HEK293 (cell line): ENCODE data around the gene GHRHR.

Experiments
- CTCF ChIA-PET: fragments of 350-600 bp; formaldehyde crosslinking; extraction: SDS; loops from one replicate; lab custom pipeline; 2021; ENCODE audit warnings: antibody characterized with exemption; lab: Yijun Ruan, JAX
- POLR2A ChIA-PET: fragments of 300-600 bp; formaldehyde crosslinking; extraction: SDS; loops from one replicate; lab custom pipeline; 2020; ENCODE audit warnings: antibody characterized with exemption, inconsistent platforms; lab: Yijun Ruan, JAX
- H3K27ac ChIP-seq: fragments of 200-500 bp; sonication (Bioruptor generic); 2 replicates; pipeline ENCODE4 v1.5.1; 2014; ENCODE audit warnings: low read depth, low read length, control low read depth, inconsistent platforms; ENCODE audit errors: extremely low read depth
- H3K36me3 ChIP-seq, 2 experiments: fragments of 200-500 bp in 1 of 2; sonication (Bioruptor generic) in 1 of 2; 1 replicate in 1 of 2; 2 replicates in 1 of 2; pipeline ENCODE4 v1.5.1; 2014 to 2017; ENCODE audit warnings: inconsistent platforms in 2 of 2, low read length in 2 of 2; ENCODE audit not compliant: control insufficient read depth in 2 of 2, insufficient read depth in 1 of 2
- H3K4me1 ChIP-seq: fragments of 200-500 bp; sonication (Bioruptor generic); 2 replicates; pipeline ENCODE4 v1.5.1; 2014; ENCODE audit warnings: mild to moderate bottlenecking, low read length, inconsistent platforms; ENCODE audit not compliant: control insufficient read depth, insufficient read depth
- H3K4me3 ChIP-seq: 2 replicates; pipeline ENCODE4 v1.5.1; 2011; ENCODE audit warnings: low read depth, mild to moderate bottlenecking, control low read depth, low read length, moderate library complexity
- H3K9me3 ChIP-seq: fragments of 200-500 bp; sonication (Bioruptor generic); 2 replicates; pipeline ENCODE4 v1.5.1; 2014; ENCODE audit warnings: low read depth, low read length, inconsistent platforms; ENCODE audit not compliant: control insufficient read depth, insufficient read depth
- AEBP2 ChIP-seq: fragments of 450-650 bp; formaldehyde crosslinking; IDR thresholded peaks from 2 replicates; pipeline ENCODE4 v1.5.1; 2016; ENCODE audit warnings: missing biosample characterization, missing genetic modification characterization, borderline replicate concordance
- HOXA7 ChIP-seq: sonication (generic); formaldehyde crosslinking; IDR thresholded peaks from 2 replicates; pipeline ENCODE4 v1.8.1; 2022; ENCODE audit warnings: missing genetic modification reagents, borderline replicate concordance
- MYNN ChIP-seq: fragments of 450-650 bp; formaldehyde crosslinking; IDR thresholded peaks from 2 replicates; pipeline ENCODE4 v1.5.1; 2016; ENCODE audit warnings: missing biosample characterization, missing genetic modification characterization, borderline replicate concordance
- REPIN1 ChIP-seq: fragments of 450-650 bp; formaldehyde crosslinking; IDR thresholded peaks from 2 replicates; pipeline ENCODE4 v1.5.1; 2017; ENCODE audit warnings: missing biosample characterization, missing genetic modification characterization, low read depth
- SCRT1 ChIP-seq: fragments of 450-650 bp; formaldehyde crosslinking; IDR thresholded peaks from 2 replicates; pipeline ENCODE4 v1.5.1; 2016; ENCODE audit warnings: missing biosample characterization, missing genetic modification characterization, borderline replicate concordance
- SCRT2 ChIP-seq: fragments of 450-650 bp; formaldehyde crosslinking; IDR thresholded peaks from 2 replicates; pipeline ENCODE4 v1.5.1; 2016; ENCODE audit warnings: missing biosample characterization, missing genetic modification characterization
- ZBTB1 ChIP-seq: fragments of 450-650 bp; formaldehyde crosslinking; IDR thresholded peaks from 2 replicates; pipeline ENCODE4 v1.5.1; 2016; ENCODE audit warnings: missing biosample characterization, missing genetic modification characterization
- ZFP69B ChIP-seq: fragments of 450-650 bp; formaldehyde crosslinking; IDR thresholded peaks from 2 replicates; pipeline ENCODE4 v1.5.1; 2016; ENCODE audit warnings: missing biosample characterization, missing genetic modification characterization
- ZNF10 ChIP-seq: fragments of 450-650 bp; formaldehyde crosslinking; IDR thresholded peaks from 2 replicates; pipeline ENCODE4 v1.5.1; 2017; ENCODE audit warnings: missing biosample characterization, missing genetic modification characterization
- ZNF169 ChIP-seq: fragments of 450-650 bp; formaldehyde crosslinking; IDR thresholded peaks from 2 replicates; pipeline ENCODE4 v1.5.1; 2016; ENCODE audit warnings: missing biosample characterization, missing genetic modification characterization
- ZNF19 ChIP-seq: fragments of 450-650 bp; formaldehyde crosslinking; IDR thresholded peaks from 2 replicates; pipeline ENCODE4; 2016; ENCODE audit warnings: missing biosample characterization, missing genetic modification characterization, low read depth
- ZNF202 ChIP-seq: fragments of 450-650 bp; formaldehyde crosslinking; IDR thresholded peaks from 2 replicates; pipeline ENCODE4 v1.5.1; 2016; ENCODE audit warnings: missing biosample characterization, missing genetic modification characterization, borderline replicate concordance
- ZNF211 ChIP-seq: fragments of 450-650 bp; formaldehyde crosslinking; IDR thresholded peaks from 2 replicates; pipeline ENCODE4 v1.5.1; 2016; ENCODE audit warnings: low read depth, missing biosample characterization, missing genetic modification characterization
- ZNF223 ChIP-seq: fragments of 450-650 bp; formaldehyde crosslinking; IDR thresholded peaks from 2 replicates; pipeline ENCODE4 v1.5.1; 2016; ENCODE audit warnings: missing biosample characterization, missing genetic modification characterization
- ZNF24 ChIP-seq: fragments of 450-650 bp; formaldehyde crosslinking; IDR thresholded peaks from 2 replicates; pipeline ENCODE4 v1.5.1; 2016; ENCODE audit warnings: missing biosample characterization, missing genetic modification characterization
- ZNF404 ChIP-seq: fragments of 450-650 bp; formaldehyde crosslinking; IDR thresholded peaks from 2 replicates; pipeline ENCODE4 v1.5.1; 2017; ENCODE audit warnings: missing biosample characterization, missing genetic modification characterization
- ZNF449 ChIP-seq: fragments of 450-650 bp; formaldehyde crosslinking; IDR thresholded peaks from 2 replicates; pipeline ENCODE4 v1.5.1; 2017; ENCODE audit warnings: missing biosample characterization, mild to moderate bottlenecking, missing genetic modification characterization, moderate library complexity
- ZNF48 ChIP-seq: fragments of 450-650 bp; formaldehyde crosslinking; IDR thresholded peaks from 2 replicates; pipeline ENCODE4 v1.5.1; 2016; ENCODE audit warnings: missing biosample characterization, missing genetic modification characterization
- ZNF488 ChIP-seq: fragments of 450-650 bp; formaldehyde crosslinking; IDR thresholded peaks from 2 replicates; pipeline ENCODE4 v1.5.1; 2016; ENCODE audit warnings: missing biosample characterization, missing genetic modification characterization
- ZNF510 ChIP-seq: fragments of 450-650 bp; formaldehyde crosslinking; IDR thresholded peaks from 2 replicates; pipeline ENCODE4 v1.5.1; 2018; ENCODE audit warnings: mild to moderate bottlenecking, missing genetic modification characterization, missing biosample characterization; ENCODE audit not compliant: insufficient replicate concordance
- ZNF544 ChIP-seq: fragments of 450-650 bp; formaldehyde crosslinking; IDR thresholded peaks from 2 replicates; pipeline ENCODE4 v1.5.0; 2017; ENCODE audit warnings: missing biosample characterization, missing genetic modification characterization
- ZNF558 ChIP-seq: fragments of 450-650 bp; formaldehyde crosslinking; IDR thresholded peaks from 2 replicates; pipeline ENCODE4 v1.5.1; 2016; ENCODE audit warnings: missing biosample characterization, missing genetic modification characterization
- ZNF610 ChIP-seq: fragments of 450-650 bp; formaldehyde crosslinking; IDR thresholded peaks from 2 replicates; pipeline ENCODE4 v1.5.1; 2016; ENCODE audit warnings: missing biosample characterization, missing genetic modification characterization, borderline replicate concordance
- ZNF623 ChIP-seq: fragments of 450-650 bp; formaldehyde crosslinking; IDR thresholded peaks from 2 replicates; pipeline ENCODE4 v1.5.1; 2016; ENCODE audit warnings: missing biosample characterization, missing genetic modification characterization
- ZNF660 ChIP-seq: fragments of 450-650 bp; IDR thresholded peaks from 2 replicates; pipeline ENCODE4 v1.5.1; 2018; ENCODE audit warnings: missing biosample characterization, mild to moderate bottlenecking, missing genetic modification characterization
- ZNF677 ChIP-seq: fragments of 450-650 bp; IDR thresholded peaks from 2 replicates; pipeline ENCODE4 v1.5.0; 2018; ENCODE audit warnings: missing biosample characterization, mild to moderate bottlenecking, missing genetic modification characterization, moderate library complexity
- ZNF76 ChIP-seq: fragments of 450-650 bp; formaldehyde crosslinking; IDR thresholded peaks from 2 replicates; pipeline ENCODE4; 2016; ENCODE audit warnings: low read depth, missing biosample characterization, missing genetic modification characterization, borderline replicate concordance
- ZNF791 ChIP-seq: fragments of 450-650 bp; formaldehyde crosslinking; IDR thresholded peaks from 2 replicates; pipeline ENCODE4 v1.5.1; 2016; ENCODE audit warnings: missing biosample characterization, missing genetic modification characterization
- ZSCAN16 ChIP-seq: fragments of 450-650 bp; formaldehyde crosslinking; IDR thresholded peaks from 2 replicates; pipeline ENCODE4 v1.5.1; 2016; ENCODE audit warnings: missing biosample characterization, missing genetic modification characterization
- TF ChIP-seq, protein P1 (sequence below): fragments of 450-650 bp; formaldehyde crosslinking; optimal IDR thresholded peaks from 2 replicates; pipeline ENCODE3; 2016; ENCODE audit warnings: missing biosample characterization, mild to moderate bottlenecking, missing genetic modification characterization
- TF ChIP-seq, protein P2 (sequence below): fragments of 450-650 bp; formaldehyde crosslinking; IDR thresholded peaks from 2 replicates; pipeline ENCODE4 v1.5.1; 2016; ENCODE audit warnings: missing biosample characterization, missing genetic modification characterization

Gene GHRHR

GRCh38 chr7:30997316-30997715 lies 33.6 kb downstream of the GHRHR start:
- ChIA-PET POLR2A (no interaction called here), CTCF (interaction anchor here (1.1 kb wide), 1 partner anchor 15 kb away, joined by 3 read pairs; no protein-coding TSS in a partner anchor)
- TF ChIP-seq ZNF544 (tag by site-specific recombination) (no peak), ZNF202 (no peak), MYNN (tag by site-specific recombination) (no peak), ZNF211 (tag by site-specific recombination) (no peak), ZNF24 (tag by site-specific recombination) (no peak), ZNF10 (tag by site-specific recombination) (no peak), ZNF48 (tag by site-specific recombination) (no peak), ZNF510 (tag by site-specific recombination) (no peak), ZNF19 (tag by site-specific recombination) (no peak), ZNF660 (no peak), ZNF76 (tag by site-specific recombination) (no peak), ZNF223 (no peak)
- TF ChIP-seq, protein P1, sequence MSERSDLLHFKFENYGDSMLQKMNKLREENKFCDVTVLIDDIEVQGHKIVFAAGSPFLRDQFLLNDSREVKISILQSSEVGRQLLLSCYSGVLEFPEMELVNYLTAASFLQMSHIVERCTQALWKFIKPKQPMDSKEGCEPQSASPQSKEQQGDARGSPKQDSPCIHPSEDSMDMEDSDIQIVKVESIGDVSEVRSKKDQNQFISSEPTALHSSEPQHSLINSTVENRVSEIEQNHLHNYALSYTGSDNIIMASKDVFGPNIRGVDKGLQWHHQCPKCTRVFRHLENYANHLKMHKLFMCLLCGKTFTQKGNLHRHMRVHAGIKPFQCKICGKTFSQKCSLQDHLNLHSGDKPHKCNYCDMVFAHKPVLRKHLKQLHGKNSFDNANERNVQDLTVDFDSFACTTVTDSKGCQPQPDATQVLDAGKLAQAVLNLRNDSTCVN (tag by site-specific recombination): no peak
- TF ChIP-seq, protein P2, sequence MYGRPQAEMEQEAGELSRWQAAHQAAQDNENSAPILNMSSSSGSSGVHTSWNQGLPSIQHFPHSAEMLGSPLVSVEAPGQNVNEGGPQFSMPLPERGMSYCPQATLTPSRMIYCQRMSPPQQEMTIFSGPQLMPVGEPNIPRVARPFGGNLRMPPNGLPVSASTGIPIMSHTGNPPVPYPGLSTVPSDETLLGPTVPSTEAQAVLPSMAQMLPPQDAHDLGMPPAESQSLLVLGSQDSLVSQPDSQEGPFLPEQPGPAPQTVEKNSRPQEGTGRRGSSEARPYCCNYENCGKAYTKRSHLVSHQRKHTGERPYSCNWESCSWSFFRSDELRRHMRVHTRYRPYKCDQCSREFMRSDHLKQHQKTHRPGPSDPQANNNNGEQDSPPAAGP (tag by site-specific recombination): no peak

GRCh38 chr7:30998180-30998579 lies 34.4 kb downstream of the GHRHR start:
- ChIA-PET CTCF (interaction anchor here (1.1 kb wide), 1 partner anchor 16 kb away, joined by 3 read pairs; no protein-coding TSS in a partner anchor), POLR2A (no interaction called here)
- Histone ChIP-seq H3K9me3 (no peaks in the 10 kb centered on the region), H3K4me1 (no peaks in the 10 kb centered on the region), H3K36me3 (no peaks in the 10 kb centered on the region), H3K27ac (no peak overlapping the region), H3K4me3 (no peak overlapping the region)
- no peak for TF ChIP-seq ZNF404 (tag by site-specific recombination)
- no peak for TF ChIP-seq ZNF488
- no peak for TF ChIP-seq ZNF169 (tag by site-specific recombination)
- TF ChIP-seq HOXA7 (CRISPR knock-in tag): no peak
- no peak for TF ChIP-seq ZNF24 (tag by site-specific recombination)
- TF ChIP-seq ZSCAN16 (tag by site-specific recombination): no peak
- no peak for TF ChIP-seq REPIN1 (tag by site-specific recombination)
- no peak for TF ChIP-seq ZNF449 (tag by site-specific recombination)
- TF ChIP-seq AEBP2 (tag by site-specific recombination): no peak
- TF ChIP-seq ZNF610 (tag by site-specific recombination): no peak
- no peak for TF ChIP-seq ZNF558 (tag by site-specific recombination)
- no peak for TF ChIP-seq SCRT2 (tag by site-specific recombination)
- no peak for TF ChIP-seq ZNF677 (tag by site-specific recombination)
- TF ChIP-seq ZBTB1 (tag by site-specific recombination): no peak
- TF ChIP-seq ZNF623: no peak
- no peak for TF ChIP-seq ZFP69B (tag by site-specific recombination)
- TF ChIP-seq SCRT1 (tag by site-specific recombination): no peak
- TF ChIP-seq ZNF223: no peak
- TF ChIP-seq ZNF791: no peak

More at GRCh38 chr7:30997316-30997715, 33.6 kb downstream of the GHRHR start:
- H3K4me3 ChIP-seq: no peak overlapping the region
- no peaks in the 10 kb centered on the region for H3K4me1 ChIP-seq
- H3K9me3 ChIP-seq: no peaks in the 10 kb centered on the region
- H3K27ac ChIP-seq: no peak overlapping the region
- no peaks in the 10 kb centered on the region for H3K36me3 ChIP-seq
